HG03520 (cell line): ENCODE data around the gene PCDHB8.
"Not testable (repeated sequence)": the region's sequence is repeated elsewhere in the genome, so short reads cannot be mapped to it uniquely, and the experiment has no call there.

ENCODE experiments used
- ATAC-seq: cut with Tn5 transposase; IDR thresholded peaks from one replicate; pipeline ENCODE4 v1.9.1; 2021; ENCODE audit warnings: mild to moderate bottlenecking, moderate library complexity; ENCODE audit not compliant: unreplicated experiment

PCDHB8 gene

DNA sequence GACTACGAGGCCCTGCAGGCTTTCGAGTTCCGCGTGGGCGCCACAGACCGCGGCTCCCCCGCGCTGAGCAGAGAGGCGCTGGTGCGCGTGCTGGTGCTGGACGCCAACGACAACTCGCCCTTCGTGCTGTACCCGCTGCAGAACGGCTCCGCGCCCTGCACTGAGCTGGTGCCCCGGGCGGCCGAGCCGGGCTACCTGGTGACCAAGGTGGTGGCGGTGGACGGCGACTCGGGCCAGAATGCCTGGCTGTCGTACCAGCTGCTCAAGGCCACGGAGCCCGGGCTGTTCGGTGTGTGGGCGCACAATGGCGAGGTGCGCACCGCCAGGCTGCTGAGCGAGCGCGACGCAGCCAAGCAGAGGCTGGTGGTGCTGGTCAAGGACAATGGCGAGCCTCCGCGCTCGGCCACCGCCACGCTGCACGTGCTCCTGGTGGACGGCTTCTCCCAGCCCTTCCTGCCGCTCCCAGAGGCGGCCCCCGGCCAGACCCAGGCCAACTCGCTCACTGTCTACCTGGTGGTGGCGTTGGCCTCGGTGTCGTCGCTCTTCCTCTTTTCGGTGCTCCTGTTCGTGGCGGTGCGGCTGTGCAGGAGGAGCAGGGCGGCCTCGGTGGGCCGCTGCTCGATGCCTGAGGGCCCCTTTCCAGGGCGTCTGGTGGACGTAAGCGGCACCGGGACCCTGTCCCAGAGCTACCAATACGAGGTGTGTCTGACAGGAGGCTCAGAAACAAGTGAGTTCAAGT, 6.7 kb downstream of the PCDHB8 start:
- ATAC-seq: not testable (repeated sequence)

GRCh38 chr5:141186897-141187512, 9.4 kb downstream of the PCDHB8 start, which contains the start of gene PCDHB9:
TSS of gene PCDHB9 (plus strand) at chr5:141187161. CDS start at chr5:141187319, 158 bp downstream.
- ATAC-seq: no peak

DNA sequence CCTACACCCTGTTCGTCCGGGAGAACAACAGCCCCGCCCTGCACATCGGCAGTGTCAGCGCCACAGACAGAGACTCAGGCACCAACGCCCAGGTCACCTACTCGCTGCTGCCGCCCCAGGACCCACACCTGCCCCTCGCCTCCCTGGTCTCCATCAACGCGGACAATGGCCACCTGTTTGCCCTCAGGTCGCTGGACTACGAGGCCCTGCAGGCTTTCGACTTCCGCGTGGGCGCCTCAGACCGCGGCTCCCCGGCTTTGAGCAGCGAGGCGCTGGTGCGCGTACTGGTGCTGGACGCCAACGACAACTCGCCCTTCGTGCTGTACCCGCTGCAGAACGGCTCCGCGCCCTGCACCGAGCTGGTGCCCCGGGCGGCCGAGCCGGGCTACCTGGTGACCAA, 11.1 kb downstream of the PCDHB8 start:
- ATAC-seq: not testable (repeated sequence)

- not testable (repeated sequence) for ATAC-seq
Measured at GRCh38 chr5:141189131-141189530, 11.5 kb downstream of the PCDHB8 start.

GRCh38 chr5:141192110-141192725, 14.6 kb downstream of the PCDHB8 start, which contains the start of gene PCDHB10:
TSS of gene PCDHB10 (plus strand) at chr5:141192353. CDS start at chr5:141192553, 200 bp downstream.
- ATAC-seq: no peak

DNA sequence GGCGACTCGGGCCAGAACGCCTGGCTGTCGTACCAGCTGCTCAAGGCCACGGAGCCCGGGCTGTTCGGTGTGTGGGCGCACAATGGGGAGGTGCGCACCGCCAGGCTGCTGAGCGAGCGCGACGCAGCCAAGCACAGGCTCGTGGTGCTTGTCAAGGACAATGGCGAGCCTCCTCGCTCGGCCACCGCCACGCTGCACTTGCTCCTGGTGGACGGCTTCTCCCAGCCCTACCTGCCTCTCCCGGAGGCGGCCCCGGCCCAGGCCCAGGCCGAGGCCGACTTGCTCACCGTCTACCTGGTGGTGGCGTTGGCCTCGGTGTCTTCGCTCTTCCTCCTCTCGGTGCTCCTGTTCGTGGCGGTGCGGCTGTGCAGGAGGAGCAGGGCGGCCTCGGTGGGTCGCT, 16.7 kb downstream of the PCDHB8 start:
- not testable (repeated sequence) for ATAC-seq

DNA sequence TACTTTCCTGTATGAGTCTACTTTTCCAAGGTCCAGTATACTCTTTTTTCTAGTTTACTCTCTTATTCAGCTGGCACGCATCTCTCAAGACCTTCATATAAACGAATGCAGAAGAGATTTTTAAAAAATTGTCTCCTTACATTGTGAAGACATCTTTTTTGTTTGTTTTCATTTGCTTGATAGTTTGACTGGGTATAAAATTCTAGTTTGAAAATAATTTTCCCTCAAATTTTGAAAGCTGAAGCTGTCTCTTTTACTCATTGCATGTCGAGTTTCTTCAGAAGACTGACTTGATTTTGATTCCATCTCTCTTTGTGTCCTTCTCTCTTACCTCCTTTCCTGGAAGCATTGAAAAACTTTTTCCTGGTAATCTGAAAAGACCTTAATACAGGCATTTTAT, 18.8 kb downstream of the PCDHB8 start:
- ATAC-seq: no peak

DNA sequence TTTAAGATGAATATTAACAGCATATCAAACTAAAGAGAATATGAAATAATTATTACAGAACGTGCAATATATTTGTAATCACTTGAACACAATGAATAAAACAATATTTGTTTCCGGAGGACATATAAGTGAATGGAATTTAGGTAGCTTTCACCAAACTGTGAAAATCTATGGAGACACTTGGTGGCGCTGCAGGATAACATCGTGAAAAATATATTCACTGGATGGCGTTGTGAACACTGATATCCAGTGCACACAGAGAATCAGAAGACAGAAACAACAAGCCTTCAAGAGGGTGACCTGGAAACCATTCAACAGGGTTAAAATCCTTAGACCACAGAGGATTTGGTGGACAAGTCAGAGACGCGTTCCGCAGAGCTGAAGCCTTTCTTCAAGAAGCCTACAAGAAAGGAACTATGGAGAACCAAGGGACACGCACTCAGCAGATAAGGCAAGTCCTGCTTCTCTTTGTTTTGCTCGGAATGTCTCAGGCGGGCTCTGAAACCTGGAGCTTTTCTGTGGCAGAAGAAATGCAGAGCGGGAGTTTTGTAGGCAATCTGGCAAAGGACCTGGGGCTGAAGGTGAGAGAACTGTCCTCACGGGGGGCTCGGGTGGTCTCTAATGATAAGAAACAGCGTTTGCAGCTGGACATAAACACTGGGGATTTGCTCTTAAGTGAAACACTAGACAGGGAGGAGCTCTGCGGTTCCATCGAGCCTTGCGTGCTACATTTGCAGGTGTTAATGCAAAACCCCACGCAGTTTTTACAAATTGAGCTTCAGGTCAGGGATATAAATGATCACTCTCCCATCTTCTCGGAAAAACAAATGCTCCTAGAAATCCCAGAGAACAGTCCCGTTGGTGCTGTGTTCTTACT, 22.0 kb downstream of the PCDHB8 start, which contains the start of gene PCDHB11:
Gene PCDHB11 (plus strand): TSS at position 269 of the 877 bp plus-strand sequence. CDS start 148 bp downstream, at position 417.
- no peak for ATAC-seq

GRCh38 chr5:141201126-141201525, 23.5 kb downstream of the PCDHB8 start:
- not testable (repeated sequence) for ATAC-seq

DNA sequence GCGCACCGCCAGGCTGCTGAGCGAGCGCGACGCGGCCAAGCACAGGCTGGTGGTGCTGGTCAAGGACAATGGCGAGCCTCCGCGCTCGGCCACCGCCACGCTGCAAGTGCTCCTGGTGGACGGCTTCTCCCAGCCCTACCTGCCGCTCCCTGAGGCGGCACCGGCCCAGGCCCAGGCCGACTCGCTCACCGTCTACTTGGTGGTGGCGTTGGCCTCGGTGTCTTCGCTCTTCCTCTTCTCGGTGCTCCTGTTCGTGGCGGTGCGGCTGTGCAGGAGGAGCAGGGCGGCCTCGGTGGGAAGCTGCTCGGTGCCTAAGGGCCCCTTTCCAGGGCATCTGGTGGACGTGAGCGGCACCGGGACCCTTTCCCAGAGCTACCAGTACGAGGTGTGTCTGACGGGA, 24.1 kb downstream of the PCDHB8 start:
- ATAC-seq: not testable (repeated sequence)

GRCh38 chr5:141208478-141208877, 30.9 kb downstream of the PCDHB8 start, which contains the start of gene PCDHB12:
TSS of gene PCDHB12 (plus strand) at chr5:141208719. CDS start at chr5:141208908, 189 bp downstream.
- ATAC-seq: no peak

DNA sequence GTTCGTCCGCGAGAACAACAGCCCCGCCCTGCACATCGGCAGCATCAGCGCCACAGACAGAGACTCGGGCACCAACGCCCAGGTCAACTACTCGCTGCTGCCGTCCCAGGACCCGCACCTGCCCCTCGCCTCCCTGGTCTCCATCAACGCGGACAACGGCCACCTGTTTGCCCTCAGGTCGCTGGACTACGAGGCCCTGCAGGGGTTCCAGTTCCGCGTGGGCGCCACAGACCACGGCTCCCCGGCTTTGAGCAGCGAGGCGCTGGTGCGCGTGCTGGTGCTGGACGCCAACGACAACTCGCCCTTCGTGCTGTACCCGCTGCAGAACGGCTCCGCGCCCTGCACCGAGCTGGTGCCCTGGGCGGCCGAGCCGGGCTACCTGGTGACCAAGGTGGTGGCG, 32.7 kb downstream of the PCDHB8 start:
- not testable (repeated sequence) for ATAC-seq

DNA sequence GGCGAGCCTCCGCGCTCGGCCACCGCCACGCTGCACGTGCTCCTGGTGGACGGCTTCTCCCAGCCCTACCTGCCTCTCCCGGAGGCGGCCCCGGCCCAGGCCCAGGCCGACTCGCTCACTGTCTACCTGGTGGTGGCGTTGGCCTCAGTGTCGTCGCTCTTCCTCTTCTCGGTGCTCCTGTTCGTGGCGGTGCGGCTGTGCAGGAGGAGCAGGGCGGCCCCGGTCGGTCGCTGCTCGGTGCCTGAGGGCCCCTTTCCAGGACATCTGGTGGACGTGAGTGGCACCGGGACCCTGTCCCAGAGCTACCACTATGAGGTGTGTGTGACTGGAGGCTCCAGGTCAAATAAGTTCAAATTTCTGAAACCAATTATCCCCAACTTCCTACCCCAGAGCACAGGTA, 33.3 kb downstream of the PCDHB8 start:
- not testable (repeated sequence) for ATAC-seq

- not testable (repeated sequence) for ATAC-seq
Measured at GRCh38 chr5:141213656-141214339, 36.2 kb downstream of the PCDHB8 start, which contains the start of gene PCDHB13. TSS of gene PCDHB13 (plus strand) at chr5:141213919. CDS start at chr5:141214124, 205 bp downstream.

- ATAC-seq: not testable (repeated sequence)
Measured at GRCh38 chr5:141214583-141214982, 37.0 kb downstream of the PCDHB8 start.

DNA sequence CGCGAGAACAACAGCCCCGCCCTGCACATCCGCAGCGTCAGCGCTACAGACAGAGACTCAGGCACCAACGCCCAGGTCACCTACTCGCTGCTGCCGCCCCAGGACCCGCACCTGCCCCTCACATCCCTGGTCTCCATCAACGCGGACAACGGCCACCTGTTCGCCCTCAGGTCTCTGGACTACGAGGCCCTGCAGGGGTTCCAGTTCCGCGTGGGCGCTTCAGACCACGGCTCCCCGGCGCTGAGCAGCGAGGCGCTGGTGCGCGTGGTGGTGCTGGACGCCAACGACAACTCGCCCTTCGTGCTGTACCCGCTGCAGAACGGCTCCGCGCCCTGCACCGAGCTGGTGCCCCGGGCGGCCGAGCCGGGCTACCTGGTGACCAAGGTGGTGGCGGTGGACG, 37.9 kb downstream of the PCDHB8 start:
- ATAC-seq: not testable (repeated sequence)

DNA sequence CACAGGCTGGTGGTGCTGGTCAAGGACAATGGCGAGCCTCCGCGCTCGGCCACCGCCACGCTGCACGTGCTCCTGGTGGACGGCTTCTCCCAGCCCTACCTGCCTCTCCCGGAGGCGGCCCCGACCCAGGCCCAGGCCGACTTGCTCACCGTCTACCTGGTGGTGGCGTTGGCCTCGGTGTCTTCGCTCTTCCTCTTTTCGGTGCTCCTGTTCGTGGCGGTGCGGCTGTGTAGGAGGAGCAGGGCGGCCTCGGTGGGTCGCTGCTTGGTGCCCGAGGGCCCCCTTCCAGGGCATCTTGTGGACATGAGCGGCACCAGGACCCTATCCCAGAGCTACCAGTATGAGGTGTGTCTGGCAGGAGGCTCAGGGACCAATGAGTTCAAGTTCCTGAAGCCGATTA, 38.4 kb downstream of the PCDHB8 start:
- not testable (repeated sequence) for ATAC-seq

- ATAC-seq: no peak
Measured at GRCh38 chr5:141223112-141223783, 45.7 kb downstream of the PCDHB8 start, which contains the start of gene PCDHB14. TSS of gene PCDHB14 (plus strand) at chr5:141223343. CDS start at chr5:141223506, 163 bp downstream.

DNA sequence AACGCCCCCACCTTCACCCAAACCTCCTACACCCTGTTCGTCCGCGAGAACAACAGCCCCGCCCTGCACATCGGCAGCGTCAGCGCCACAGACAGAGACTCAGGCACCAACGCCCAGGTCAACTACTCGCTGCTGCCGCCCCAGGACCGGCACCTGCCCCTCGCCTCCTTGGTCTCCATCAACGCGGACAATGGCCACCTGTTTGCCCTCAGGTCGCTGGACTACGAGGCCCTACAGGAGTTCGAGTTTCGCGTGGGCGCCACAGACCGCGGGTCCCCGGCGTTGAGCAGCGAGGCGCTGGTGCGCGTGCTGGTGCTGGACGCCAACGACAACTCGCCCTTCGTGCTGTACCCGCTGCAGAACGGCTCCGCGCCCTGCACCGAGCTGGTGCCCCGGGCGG, 47.3 kb downstream of the PCDHB8 start:
- ATAC-seq: not testable (repeated sequence)
